ENCODE results near the gene PXDN.

- TF ChIP-seq POLR2AphosphoS5 (IDR thresholded peaks at IDR 0.05) (peak in 1 of 3 donors; percentile 14), CTCF (IDR thresholded peaks at IDR 0.05) (no peak)
These were observed 137.7 kb downstream of the PXDN start for GRCh38 chr2:1606421-1607235.
